ENCODE data around the gene IL27RA.
A peak's percentile ranks its signal among the peaks of the same experiment; 100 is the strongest.

- TF ChIP-seq MAX (IDR thresholded peaks at IDR 0.05) = no peak
- no peak for TF ChIP-seq JUND (IDR thresholded peaks at IDR 0.05)
- TF ChIP-seq, protein P1, sequence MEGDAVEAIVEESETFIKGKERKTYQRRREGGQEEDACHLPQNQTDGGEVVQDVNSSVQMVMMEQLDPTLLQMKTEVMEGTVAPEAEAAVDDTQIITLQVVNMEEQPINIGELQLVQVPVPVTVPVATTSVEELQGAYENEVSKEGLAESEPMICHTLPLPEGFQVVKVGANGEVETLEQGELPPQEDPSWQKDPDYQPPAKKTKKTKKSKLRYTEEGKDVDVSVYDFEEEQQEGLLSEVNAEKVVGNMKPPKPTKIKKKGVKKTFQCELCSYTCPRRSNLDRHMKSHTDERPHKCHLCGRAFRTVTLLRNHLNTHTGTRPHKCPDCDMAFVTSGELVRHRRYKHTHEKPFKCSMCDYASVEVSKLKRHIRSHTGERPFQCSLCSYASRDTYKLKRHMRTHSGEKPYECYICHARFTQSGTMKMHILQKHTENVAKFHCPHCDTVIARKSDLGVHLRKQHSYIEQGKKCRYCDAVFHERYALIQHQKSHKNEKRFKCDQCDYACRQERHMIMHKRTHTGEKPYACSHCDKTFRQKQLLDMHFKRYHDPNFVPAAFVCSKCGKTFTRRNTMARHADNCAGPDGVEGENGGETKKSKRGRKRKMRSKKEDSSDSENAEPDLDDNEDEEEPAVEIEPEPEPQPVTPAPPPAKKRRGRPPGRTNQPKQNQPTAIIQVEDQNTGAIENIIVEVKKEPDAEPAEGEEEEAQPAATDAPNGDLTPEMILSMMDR (IDR thresholded peaks at IDR 0.05; ENCODE audit: low read depth, low read length, missing input control) = no peak
- no peak for TF ChIP-seq EGR1 (IDR thresholded peaks at IDR 0.05; ENCODE audit: low read depth in 2 of 2)
- no peak for TF ChIP-seq YY1 (IDR thresholded peaks at IDR 0.05)
- TF ChIP-seq RXRA (IDR thresholded peaks at IDR 0.05) = no peak
- TF ChIP-seq, protein P2, sequence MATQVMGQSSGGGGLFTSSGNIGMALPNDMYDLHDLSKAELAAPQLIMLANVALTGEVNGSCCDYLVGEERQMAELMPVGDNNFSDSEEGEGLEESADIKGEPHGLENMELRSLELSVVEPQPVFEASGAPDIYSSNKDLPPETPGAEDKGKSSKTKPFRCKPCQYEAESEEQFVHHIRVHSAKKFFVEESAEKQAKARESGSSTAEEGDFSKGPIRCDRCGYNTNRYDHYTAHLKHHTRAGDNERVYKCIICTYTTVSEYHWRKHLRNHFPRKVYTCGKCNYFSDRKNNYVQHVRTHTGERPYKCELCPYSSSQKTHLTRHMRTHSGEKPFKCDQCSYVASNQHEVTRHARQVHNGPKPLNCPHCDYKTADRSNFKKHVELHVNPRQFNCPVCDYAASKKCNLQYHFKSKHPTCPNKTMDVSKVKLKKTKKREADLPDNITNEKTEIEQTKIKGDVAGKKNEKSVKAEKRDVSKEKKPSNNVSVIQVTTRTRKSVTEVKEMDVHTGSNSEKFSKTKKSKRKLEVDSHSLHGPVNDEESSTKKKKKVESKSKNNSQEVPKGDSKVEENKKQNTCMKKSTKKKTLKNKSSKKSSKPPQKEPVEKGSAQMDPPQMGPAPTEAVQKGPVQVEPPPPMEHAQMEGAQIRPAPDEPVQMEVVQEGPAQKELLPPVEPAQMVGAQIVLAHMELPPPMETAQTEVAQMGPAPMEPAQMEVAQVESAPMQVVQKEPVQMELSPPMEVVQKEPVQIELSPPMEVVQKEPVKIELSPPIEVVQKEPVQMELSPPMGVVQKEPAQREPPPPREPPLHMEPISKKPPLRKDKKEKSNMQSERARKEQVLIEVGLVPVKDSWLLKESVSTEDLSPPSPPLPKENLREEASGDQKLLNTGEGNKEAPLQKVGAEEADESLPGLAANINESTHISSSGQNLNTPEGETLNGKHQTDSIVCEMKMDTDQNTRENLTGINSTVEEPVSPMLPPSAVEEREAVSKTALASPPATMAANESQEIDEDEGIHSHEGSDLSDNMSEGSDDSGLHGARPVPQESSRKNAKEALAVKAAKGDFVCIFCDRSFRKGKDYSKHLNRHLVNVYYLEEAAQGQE (IDR thresholded peaks at IDR 0.05) = peak; percentile 38
- TF ChIP-seq SP1 (IDR thresholded peaks at IDR 0.05) = no peak
- no peak for TF ChIP-seq RAD21 (IDR thresholded peaks at IDR 0.05)
- no peak for TF ChIP-seq GABPA (IDR thresholded peaks at IDR 0.05 in 1 of 2, conservative IDR thresholded peaks at IDR 0.05 in 1 of 2)
- no peak for TF ChIP-seq FOXA1 (IDR thresholded peaks at IDR 0.05)
- no peak for TF ChIP-seq ATF3 (IDR thresholded peaks at IDR 0.05)
These were observed 41.1 kb downstream of the IL27RA start, which contains the start of gene MISP3 for GRCh38 chr19:14072535-14073260.

All from liver (tissue), 3 donors.